ENCODE results near the gene MNT.

Gene MNT

DNA sequence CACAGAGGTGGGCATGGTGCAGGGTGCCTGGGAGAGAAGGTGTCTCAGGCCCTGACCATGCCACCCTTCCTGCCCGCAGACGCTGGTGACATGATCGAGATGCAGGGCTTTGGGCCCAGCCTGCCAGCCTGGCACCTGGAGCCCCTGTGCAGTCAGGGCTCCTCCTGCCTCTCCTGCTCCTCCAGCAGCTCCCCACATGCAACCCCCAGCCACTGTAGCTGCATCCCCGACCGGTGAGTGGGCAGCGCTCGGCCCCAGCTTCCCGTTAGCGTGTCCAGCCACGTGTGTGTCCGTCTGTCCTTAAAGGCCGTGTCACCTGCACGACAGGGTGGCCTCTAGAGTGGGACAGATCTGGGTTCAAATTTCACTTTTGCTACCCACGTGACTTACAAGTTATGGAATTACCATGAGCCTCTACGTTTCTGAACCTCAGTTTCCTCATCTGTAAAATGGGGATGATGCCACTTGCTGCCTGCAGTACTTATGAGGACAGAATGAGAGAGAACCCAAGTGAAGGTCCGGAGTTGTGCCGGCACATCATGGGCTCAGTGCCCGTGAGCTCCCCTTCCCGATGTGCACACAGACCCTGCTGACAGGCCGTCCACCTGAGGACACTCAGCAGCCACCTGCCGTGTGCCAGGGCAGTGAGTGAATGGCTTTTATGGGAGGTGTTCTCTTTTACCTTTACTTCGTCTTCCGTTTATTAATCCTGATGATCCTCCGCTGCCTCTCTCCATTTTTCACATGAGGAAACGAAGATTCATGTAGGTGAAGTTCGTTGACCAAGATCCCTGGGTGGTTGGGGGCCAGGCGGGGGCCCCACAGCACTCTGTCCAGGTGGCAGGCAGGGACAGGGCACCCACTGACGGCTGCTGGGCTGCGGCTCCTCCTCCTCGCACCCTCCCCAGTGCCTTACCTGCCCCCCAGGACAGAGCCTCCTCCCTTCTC, 29.4 kb downstream of the MNT start:
- no peak for TF ChIP-seq POLR2AphosphoS5 (IDR thresholded peaks at IDR 0.05; ENCODE audit: low read depth, low read length)
- TF ChIP-seq FOXP2 (optimal IDR thresholded peaks at IDR 0.05; ENCODE audit: borderline replicate concordance, extremely low read depth, extremely low read length, insufficient read depth): no peak
- no peak for TF ChIP-seq SIN3A (IDR thresholded peaks at IDR 0.05; ENCODE audit: borderline replicate concordance, insufficient read depth, low read length)
- TF ChIP-seq, protein P1, sequence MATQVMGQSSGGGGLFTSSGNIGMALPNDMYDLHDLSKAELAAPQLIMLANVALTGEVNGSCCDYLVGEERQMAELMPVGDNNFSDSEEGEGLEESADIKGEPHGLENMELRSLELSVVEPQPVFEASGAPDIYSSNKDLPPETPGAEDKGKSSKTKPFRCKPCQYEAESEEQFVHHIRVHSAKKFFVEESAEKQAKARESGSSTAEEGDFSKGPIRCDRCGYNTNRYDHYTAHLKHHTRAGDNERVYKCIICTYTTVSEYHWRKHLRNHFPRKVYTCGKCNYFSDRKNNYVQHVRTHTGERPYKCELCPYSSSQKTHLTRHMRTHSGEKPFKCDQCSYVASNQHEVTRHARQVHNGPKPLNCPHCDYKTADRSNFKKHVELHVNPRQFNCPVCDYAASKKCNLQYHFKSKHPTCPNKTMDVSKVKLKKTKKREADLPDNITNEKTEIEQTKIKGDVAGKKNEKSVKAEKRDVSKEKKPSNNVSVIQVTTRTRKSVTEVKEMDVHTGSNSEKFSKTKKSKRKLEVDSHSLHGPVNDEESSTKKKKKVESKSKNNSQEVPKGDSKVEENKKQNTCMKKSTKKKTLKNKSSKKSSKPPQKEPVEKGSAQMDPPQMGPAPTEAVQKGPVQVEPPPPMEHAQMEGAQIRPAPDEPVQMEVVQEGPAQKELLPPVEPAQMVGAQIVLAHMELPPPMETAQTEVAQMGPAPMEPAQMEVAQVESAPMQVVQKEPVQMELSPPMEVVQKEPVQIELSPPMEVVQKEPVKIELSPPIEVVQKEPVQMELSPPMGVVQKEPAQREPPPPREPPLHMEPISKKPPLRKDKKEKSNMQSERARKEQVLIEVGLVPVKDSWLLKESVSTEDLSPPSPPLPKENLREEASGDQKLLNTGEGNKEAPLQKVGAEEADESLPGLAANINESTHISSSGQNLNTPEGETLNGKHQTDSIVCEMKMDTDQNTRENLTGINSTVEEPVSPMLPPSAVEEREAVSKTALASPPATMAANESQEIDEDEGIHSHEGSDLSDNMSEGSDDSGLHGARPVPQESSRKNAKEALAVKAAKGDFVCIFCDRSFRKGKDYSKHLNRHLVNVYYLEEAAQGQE (IDR thresholded peaks at IDR 0.05; ENCODE audit: insufficient read depth in 1 of 2, low read depth in 2 of 2, low read length in 2 of 2): no peak
- no peak for TF ChIP-seq TAF1 (IDR thresholded peaks at IDR 0.05; ENCODE audit: borderline replicate concordance, insufficient read depth, low read length)

DNA sequence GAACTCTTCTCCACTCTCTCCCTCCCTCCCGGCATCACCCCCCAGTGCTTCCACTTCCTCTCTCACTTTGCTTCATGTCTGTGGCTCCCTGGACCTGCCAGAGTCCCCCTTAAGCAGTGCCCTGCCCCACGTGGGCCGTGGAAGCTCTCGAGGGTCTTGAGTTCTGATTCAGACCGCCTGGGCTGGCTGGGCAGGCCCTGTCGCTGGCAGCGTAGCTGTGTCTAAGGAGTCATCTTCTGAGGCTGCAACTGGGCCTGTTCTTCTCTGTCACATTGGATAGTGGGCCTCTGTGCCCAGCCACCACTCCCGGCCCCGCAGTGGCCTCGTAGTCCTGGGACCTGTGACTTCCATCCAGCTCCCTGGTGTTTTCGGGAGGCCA, 30.7 kb downstream of the MNT start:
- TF ChIP-seq FOXP2 (optimal IDR thresholded peaks at IDR 0.05; ENCODE audit: borderline replicate concordance, extremely low read depth, extremely low read length, insufficient read depth) (no peak), TAF1 (IDR thresholded peaks at IDR 0.05; ENCODE audit: borderline replicate concordance, insufficient read depth, low read length) (no peak), POLR2AphosphoS5 (IDR thresholded peaks at IDR 0.05; ENCODE audit: low read depth, low read length) (no peak), SIN3A (IDR thresholded peaks at IDR 0.05; ENCODE audit: borderline replicate concordance, insufficient read depth, low read length) (no peak)
- TF ChIP-seq, protein P1 (IDR thresholded peaks at IDR 0.05; ENCODE audit: insufficient read depth in 1 of 2, low read depth in 2 of 2, low read length in 2 of 2): no peak

DNA sequence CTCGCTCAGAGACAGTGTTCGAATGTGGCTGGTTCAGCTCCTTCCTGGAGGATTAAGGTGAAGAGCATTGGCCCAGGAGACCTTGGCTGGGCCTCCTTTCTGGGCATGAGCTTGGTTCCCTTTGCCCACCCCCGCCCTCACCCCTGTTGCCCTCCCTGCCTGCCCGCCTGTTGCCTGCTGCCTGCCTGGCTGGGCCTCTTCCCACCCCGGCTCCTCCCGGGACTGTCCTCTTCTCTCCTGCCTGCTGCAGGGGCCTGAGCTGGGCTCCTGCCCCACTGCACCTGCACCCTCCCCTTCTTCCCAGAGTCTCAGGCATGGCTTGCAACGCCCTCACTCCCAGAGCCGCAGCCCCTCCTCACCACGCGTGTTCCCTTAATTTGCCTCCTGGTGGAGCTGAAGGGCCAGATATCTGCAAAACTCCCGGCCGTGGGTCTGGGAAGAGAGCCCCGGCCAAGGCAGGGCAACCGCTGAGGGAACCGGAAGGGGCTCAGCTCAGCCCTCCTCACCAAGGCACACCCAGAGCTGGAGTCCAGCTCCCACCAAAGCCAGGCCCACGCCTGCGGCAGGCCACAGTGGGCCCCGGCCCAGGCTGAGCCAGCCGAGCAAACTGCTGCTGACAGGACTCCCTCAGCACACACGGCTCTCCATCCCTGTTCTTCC, 31.2 kb downstream of the MNT start:
- TF ChIP-seq, protein P1 (IDR thresholded peaks at IDR 0.05; ENCODE audit: insufficient read depth in 1 of 2, low read depth in 2 of 2, low read length in 2 of 2): no peak
- TF ChIP-seq FOXP2 (optimal IDR thresholded peaks at IDR 0.05; ENCODE audit: borderline replicate concordance, extremely low read depth, extremely low read length, insufficient read depth): no peak
- TF ChIP-seq POLR2AphosphoS5 (IDR thresholded peaks at IDR 0.05; ENCODE audit: low read depth, low read length): no peak
- TF ChIP-seq SIN3A (IDR thresholded peaks at IDR 0.05; ENCODE audit: borderline replicate concordance, insufficient read depth, low read length): no peak
- no peak for TF ChIP-seq TAF1 (IDR thresholded peaks at IDR 0.05; ENCODE audit: borderline replicate concordance, insufficient read depth, low read length)

DNA sequence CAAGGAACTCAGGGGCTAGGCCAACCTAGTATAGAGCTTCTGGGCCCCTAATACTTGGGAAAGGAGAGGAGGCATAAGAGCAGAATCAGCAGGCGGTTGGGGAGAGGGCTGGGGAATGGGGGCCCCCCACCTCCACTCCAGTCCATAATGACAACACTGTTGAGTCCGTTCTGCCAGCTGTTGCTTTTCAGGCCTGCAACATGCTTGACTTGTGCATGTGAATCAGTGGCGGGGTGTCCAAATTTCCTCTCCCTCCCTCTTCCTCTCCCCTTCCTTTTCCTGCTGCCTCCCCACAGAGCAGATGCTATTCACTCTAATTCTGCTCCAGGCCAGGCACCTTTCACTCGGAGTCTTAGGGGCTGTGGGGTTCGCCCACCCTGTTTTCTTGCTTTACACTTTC, 31.8 kb downstream of the MNT start:
- no peak for TF ChIP-seq FOXP2 (optimal IDR thresholded peaks at IDR 0.05; ENCODE audit: borderline replicate concordance, extremely low read depth, extremely low read length, insufficient read depth)
- no peak for TF ChIP-seq SIN3A (IDR thresholded peaks at IDR 0.05; ENCODE audit: borderline replicate concordance, insufficient read depth, low read length)
- TF ChIP-seq, protein P1 (IDR thresholded peaks at IDR 0.05; ENCODE audit: insufficient read depth in 1 of 2, low read depth in 2 of 2, low read length in 2 of 2): no peak
- TF ChIP-seq TAF1 (IDR thresholded peaks at IDR 0.05; ENCODE audit: borderline replicate concordance, insufficient read depth, low read length): no peak
- TF ChIP-seq POLR2AphosphoS5 (IDR thresholded peaks at IDR 0.05; ENCODE audit: low read depth, low read length): no peak

Data from PFSK-1 (cell line).